ENCODE results near the gene OR2T1.

- TF ChIP-seq, protein P1, sequence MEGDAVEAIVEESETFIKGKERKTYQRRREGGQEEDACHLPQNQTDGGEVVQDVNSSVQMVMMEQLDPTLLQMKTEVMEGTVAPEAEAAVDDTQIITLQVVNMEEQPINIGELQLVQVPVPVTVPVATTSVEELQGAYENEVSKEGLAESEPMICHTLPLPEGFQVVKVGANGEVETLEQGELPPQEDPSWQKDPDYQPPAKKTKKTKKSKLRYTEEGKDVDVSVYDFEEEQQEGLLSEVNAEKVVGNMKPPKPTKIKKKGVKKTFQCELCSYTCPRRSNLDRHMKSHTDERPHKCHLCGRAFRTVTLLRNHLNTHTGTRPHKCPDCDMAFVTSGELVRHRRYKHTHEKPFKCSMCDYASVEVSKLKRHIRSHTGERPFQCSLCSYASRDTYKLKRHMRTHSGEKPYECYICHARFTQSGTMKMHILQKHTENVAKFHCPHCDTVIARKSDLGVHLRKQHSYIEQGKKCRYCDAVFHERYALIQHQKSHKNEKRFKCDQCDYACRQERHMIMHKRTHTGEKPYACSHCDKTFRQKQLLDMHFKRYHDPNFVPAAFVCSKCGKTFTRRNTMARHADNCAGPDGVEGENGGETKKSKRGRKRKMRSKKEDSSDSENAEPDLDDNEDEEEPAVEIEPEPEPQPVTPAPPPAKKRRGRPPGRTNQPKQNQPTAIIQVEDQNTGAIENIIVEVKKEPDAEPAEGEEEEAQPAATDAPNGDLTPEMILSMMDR (IDR thresholded peaks at IDR 0.05) = no peak
- no peak for TF ChIP-seq POLR2A (IDR thresholded peaks at IDR 0.05)
- no peak for TF ChIP-seq EP300 (IDR thresholded peaks at IDR 0.05)
Measured at GRCh38 chr1:248404024-248404423, 1.2 kb downstream of the OR2T1 start.

Data from ovary (tissue), 3 donors.